Spleen (tissue), 7 donors: ENCODE data around the gene TSC22D1.

Source experiments
- CTCF ChIP-seq, 11 experiments: fragments of 200-600 bp in 7 of 11; fragments of 450-650 bp in 4 of 11; sonication (generic) in 4 of 11; IDR thresholded peaks in 8 of 11; conservative IDR thresholded peaks in 3 of 11; 1 replicate in 7 of 11; 2 replicates in 4 of 11; pipeline versions ENCODE4 v1.4.0 to v1.8.0; 2016 to 2021; ENCODE audit warnings: antibody characterized with exemption in 11 of 11, inconsistent platforms in 4 of 11, mild to moderate bottlenecking in 1 of 11
- POLR2A ChIP-seq, 3 donors: fragments of 450-650 bp; IDR thresholded peaks; one replicate each; pipeline ENCODE4 v1.5.1; 2017; ENCODE audit warnings: antibody characterized with exemption in 3 of 3, mild to moderate bottlenecking in 1 of 3
- donor health status: DM: no; HTN: no; CAD: no; lungs with moderate emphysema.
- donor health status: DM: no; HTN: no; CAD: no.
- donor health status: DM: no; HTN: no; CAD: no.

GRCh38 chr13:44433863-44434765, 142.0 kb downstream of the TSC22D1 start:
- TF ChIP-seq CTCF (IDR thresholded peaks at IDR 0.05 in 8 of 11, conservative IDR thresholded peaks at IDR 0.05 in 3 of 11) (no peak), POLR2A (IDR thresholded peaks at IDR 0.05) (no peak)
